OCI-LY7 (cell line): ENCODE measurements around the gene RERGL. TPM values are rescaled to one million over a fixed set of nuclear protein-coding genes. Genes with fewer than 3 reads are reported as not detected.
"Not testable (repeated sequence)": the region's sequence is repeated elsewhere in the genome, so short reads cannot be mapped to it uniquely, and the experiment has no call there.

Source experiments
- BruUV-seq: library from RNA; stranded (reverse); fragments of 400-500 nt; replicated peaks from 2 replicates; lab custom pipeline; 2021; lab: Mats Ljungman, UMichigan
- CTCF ChIA-PET: fragments of 300-600 bp; sonication (Branson Sonifier 250); formaldehyde crosslinking; loops from one replicate; lab custom pipeline; 2022; ENCODE audit warnings: antibody characterized with exemption; ENCODE audit not compliant: unreplicated experiment; lab: Charles Lee
- POLR2A ChIA-PET: fragments of 300-600 bp; sonication (Branson Sonifier 250); formaldehyde crosslinking; loops from one replicate; lab custom pipeline; 2022; ENCODE audit warnings: antibody characterized with exemption; lab: Charles Lee
- DNase-seq: peaks from one replicate; pipeline ENCODE4 v3.0.0-alpha.2; 2015; ENCODE audit warnings: low spot score
- H2AFZ ChIP-seq: fragments of 200-600 bp; sonication (generic), shearing (Covaris generic); 2 replicates; pipeline ENCODE4 v1.6.1; 2014; ENCODE audit warnings: mild to moderate bottlenecking, antibody characterized with exemption, low read length, moderate library complexity
- H3K27ac ChIP-seq: fragments of 200-600 bp; sonication (generic); 2 replicates; pipeline ENCODE4 v1.5.1; 2014; ENCODE audit warnings: mixed run types, low read depth, mild to moderate bottlenecking, moderate library complexity, low read length, inconsistent platforms; ENCODE audit not compliant: poor library complexity, severe bottlenecking
- H3K36me3 ChIP-seq: fragments of 200-600 bp; sonication (generic); 2 replicates; pipeline ENCODE4 v1.6.1; 2014; ENCODE audit warnings: mild to moderate bottlenecking, antibody characterized with exemption, low read length, moderate library complexity, mixed read lengths; ENCODE audit not compliant: insufficient read depth
- H3K4me1 ChIP-seq: fragments of 200-600 bp; sonication (generic); 2 replicates; pipeline ENCODE4 v1.5.1; 2014; ENCODE audit warnings: mild to moderate bottlenecking, low read length; ENCODE audit not compliant: insufficient read depth, poor library complexity, severe bottlenecking
- H3K4me2 ChIP-seq: fragments of 200-600 bp; sonication (generic); 2 replicates; pipeline ENCODE4 v1.6.1; 2014; ENCODE audit warnings: mild to moderate bottlenecking, low read length
- H3K4me3 ChIP-seq: fragments of 200-600 bp; sonication (generic); 2 replicates; pipeline ENCODE4 v1.5.1; 2014; ENCODE audit warnings: mild to moderate bottlenecking, low read depth, low read length; ENCODE audit not compliant: poor library complexity, severe bottlenecking
- H3K79me2 ChIP-seq: fragments of 200-600 bp; sonication (generic); 2 replicates; pipeline ENCODE4 v1.6.1; 2016; ENCODE audit warnings: low read depth, mild to moderate bottlenecking, low read length, moderate library complexity, mixed read lengths; ENCODE audit not compliant: insufficient read depth
- H3K9me2 ChIP-seq: fragments of 200-600 bp; sonication (generic); 2 replicates; pipeline ENCODE4 v1.6.1; 2016; ENCODE audit warnings: mild to moderate bottlenecking, low read length, mixed read lengths; ENCODE audit not compliant: insufficient read depth
- H3K9me3 ChIP-seq: fragments of 200-600 bp; sonication (generic); 2 replicates; pipeline ENCODE4 v1.6.1; 2014; ENCODE audit warnings: mild to moderate bottlenecking, mixed run types, low read length, mixed read lengths
- H4K20me1 ChIP-seq: fragments of 200-600 bp; sonication (generic); 2 replicates; pipeline ENCODE4 v1.6.1; 2014; ENCODE audit warnings: mild to moderate bottlenecking, antibody characterized with exemption, low read length, moderate library complexity, mixed read lengths; ENCODE audit not compliant: insufficient read depth
- intact Hi-C: fragments of 100-400 bp; cut with micrococcal nuclease; formaldehyde crosslinking; loops from one replicate; pipeline ENCODE4 v1.10.0; 2022; ENCODE audit not compliant: unreplicated experiment
- total RNA-seq, 2 experiments: library from RNA; depleted of rRNA in 1 of 2; stranded (reverse); fragments of >200 nt in 1 of 2; shearing (Covaris generic) in 1 of 2; gene quantifications; 2 replicates each; pipeline ENCODE4 v1.2.3, GENCODE V29; 2014 to 2022

RERGL gene
- total RNA-seq, 2 experiments from 2014 or later, result not detected

- H3K9me3 ChIP-seq, CTCF ChIA-PET, DNase-seq, H3K9me2 ChIP-seq, H3K27ac ChIP-seq, H3K4me2 ChIP-seq, H3K79me2 ChIP-seq, H3K36me3 ChIP-seq, H4K20me1 ChIP-seq, H2AFZ ChIP-seq, H3K4me1 ChIP-seq, H3K4me3 ChIP-seq, BruUV-seq, intact Hi-C loops, POLR2A ChIA-PET: not testable (repeated sequence)
Observed at GRCh38 chr12:18040060-18040742, 49.8 kb downstream of the RERGL start.

Other genes starting within 250 kb of the RERGL start
- not detected in 2 replicates for gene PIK3C2G, start 171.3 kb upstream of the RERGL start, total RNA-seq (2014; rRNA removed; shearing (Covaris generic))
- gene PIK3C2G, start 171.3 kb upstream of the RERGL start, total RNA-seq (2022), result not detected in 2 replicates